Neural cell (in vitro differentiated cells): ENCODE results near the gene MTMR12.

ENCODE experiments used
- EP300 ChIP-seq: fragments of 450-650 bp; conservative IDR thresholded peaks from 2 replicates; pipeline ENCODE4 v1.6.1; 2014; ENCODE audit warnings: antibody characterized with exemption, mild to moderate bottlenecking, moderate library complexity; ENCODE audit not compliant: poor library complexity, severe bottlenecking
- MXI1 ChIP-seq: fragments of 450-650 bp; conservative IDR thresholded peaks from 2 replicates; pipeline ENCODE4 v1.6.1; 2014; ENCODE audit warnings: antibody characterized with exemption, mild to moderate bottlenecking; ENCODE audit not compliant: poor library complexity, severe bottlenecking
- TF ChIP-seq, protein P1 (sequence below): fragments of 450-650 bp; IDR thresholded peaks from 2 replicates; pipeline ENCODE4 v1.5.1; 2014; ENCODE audit warnings: antibody characterized with exemption, mild to moderate bottlenecking, moderate library complexity; ENCODE audit not compliant: poor library complexity, severe bottlenecking

DNA sequence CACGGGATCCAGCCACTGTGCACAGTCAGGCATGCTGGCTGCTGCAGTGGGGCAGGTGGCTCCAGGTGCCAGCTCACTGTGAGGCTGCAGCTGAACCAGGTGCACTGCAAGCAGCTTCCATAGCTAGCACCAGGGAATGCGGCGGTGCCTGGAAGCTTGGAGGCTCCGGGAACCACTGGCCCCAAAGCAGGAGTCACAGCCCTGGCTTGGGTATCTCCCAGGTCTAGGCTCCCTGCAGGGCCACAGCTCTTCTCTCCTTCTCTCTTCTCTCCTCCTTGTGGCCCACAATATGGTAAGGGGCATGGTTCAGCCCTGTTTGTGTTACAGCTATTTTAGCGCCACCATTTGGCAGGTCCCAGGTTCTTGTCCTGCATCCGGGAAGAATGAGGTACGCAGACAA is 6.7 kb upstream of the MTMR12 start:
- TF ChIP-seq, protein P1, sequence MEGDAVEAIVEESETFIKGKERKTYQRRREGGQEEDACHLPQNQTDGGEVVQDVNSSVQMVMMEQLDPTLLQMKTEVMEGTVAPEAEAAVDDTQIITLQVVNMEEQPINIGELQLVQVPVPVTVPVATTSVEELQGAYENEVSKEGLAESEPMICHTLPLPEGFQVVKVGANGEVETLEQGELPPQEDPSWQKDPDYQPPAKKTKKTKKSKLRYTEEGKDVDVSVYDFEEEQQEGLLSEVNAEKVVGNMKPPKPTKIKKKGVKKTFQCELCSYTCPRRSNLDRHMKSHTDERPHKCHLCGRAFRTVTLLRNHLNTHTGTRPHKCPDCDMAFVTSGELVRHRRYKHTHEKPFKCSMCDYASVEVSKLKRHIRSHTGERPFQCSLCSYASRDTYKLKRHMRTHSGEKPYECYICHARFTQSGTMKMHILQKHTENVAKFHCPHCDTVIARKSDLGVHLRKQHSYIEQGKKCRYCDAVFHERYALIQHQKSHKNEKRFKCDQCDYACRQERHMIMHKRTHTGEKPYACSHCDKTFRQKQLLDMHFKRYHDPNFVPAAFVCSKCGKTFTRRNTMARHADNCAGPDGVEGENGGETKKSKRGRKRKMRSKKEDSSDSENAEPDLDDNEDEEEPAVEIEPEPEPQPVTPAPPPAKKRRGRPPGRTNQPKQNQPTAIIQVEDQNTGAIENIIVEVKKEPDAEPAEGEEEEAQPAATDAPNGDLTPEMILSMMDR = no peak
- TF ChIP-seq EP300 = no peak
- TF ChIP-seq MXI1 = no peak
